HG03558 (cell line): ENCODE data around the gene WDR86.

Experiments
- ATAC-seq: cut with Tn5 transposase; IDR thresholded peaks from one replicate; pipeline ENCODE4 v1.9.1; 2021; ENCODE audit warnings: moderate number of reproducible peaks; ENCODE audit not compliant: unreplicated experiment; ENCODE audit errors: extremely low read depth

The WDR86 gene

GRCh38 chr7:151336027-151336708 lies 73.7 kb downstream of the WDR86 start:
- no peak for ATAC-seq

GRCh38 chr7:151334628-151335027 lies 75.2 kb downstream of the WDR86 start:
- no peak for ATAC-seq
